K562 (cell line): Measurements from ENCODE around the gene LSS. TPM values are rescaled to one million over a fixed set of nuclear protein-coding genes. Genes with fewer than 3 reads are reported as not detected.

Experiments used
- CHD7 ChIP-seq: fragments of 200-600 bp; sonication (generic); IDR thresholded peaks from one replicate; pipeline ENCODE4 v1.6.1; 2012; ENCODE audit warnings: mild to moderate bottlenecking, low read depth, low read length, inconsistent platforms
- CREB1 ChIP-seq, 2 experiments: sonication (generic) in 1 of 2; formaldehyde crosslinking in 1 of 2; IDR thresholded peaks; 2 replicates each; pipeline versions ENCODE4 v1.6.1 to v1.8.0; 2012 to 2022; ENCODE audit warnings: inconsistent platforms in 1 of 2, mild to moderate bottlenecking in 1 of 2, missing genetic modification reagents in 1 of 2, moderate library complexity in 1 of 2
- HNRNPL ChIP-seq: fragments of 200-400 bp; formaldehyde crosslinking; IDR thresholded peaks from 2 replicates; pipeline ENCODE4 v1.6.1; 2017; ENCODE audit warnings: low read depth, mild to moderate bottlenecking, low read length
- NCOA4 ChIP-seq: fragments of 450-650 bp; IDR thresholded peaks from 2 replicates; pipeline ENCODE4 v1.6.1; 2018; ENCODE audit warnings: mild to moderate bottlenecking; ENCODE audit not compliant: partially characterized antibody
- THRAP3 ChIP-seq: fragments of 450-650 bp; IDR thresholded peaks from 2 replicates; pipeline ENCODE4 v1.6.1; 2016; ENCODE audit warnings: mild to moderate bottlenecking, inconsistent platforms, borderline replicate concordance
- YBX1 ChIP-seq: fragments of 450-650 bp; IDR thresholded peaks from 2 replicates; pipeline ENCODE4 v1.7.1; 2016; ENCODE audit warnings: mild to moderate bottlenecking
- ZNF395 ChIP-seq: fragments of 200-800 bp; sonication (Bioruptor generic); IDR thresholded peaks from 2 replicates; pipeline ENCODE4 v1.6.1; 2017; ENCODE audit warnings: missing genetic modification characterization, missing compliant biosample characterization
- ZNF589 ChIP-seq: fragments of 200-800 bp; sonication (Bioruptor generic); IDR thresholded peaks from 2 replicates; pipeline ENCODE4 v1.6.1; 2016; ENCODE audit warnings: low read depth, missing genetic modification characterization, missing compliant biosample characterization
- polyA plus RNA-seq, 8 experiments: library from polyadenylated mRNA; depleted of rRNA in 4 of 8; stranded (reverse) in 5 of 8; unstranded in 3 of 8; fragments of >200 nt; fragmentation: Nextera tagmentation in 2 of 8; fragmentation: Illumina TruSeq in 1 of 8; extraction: Ambion mirVana in 2 of 8; extraction: Trizol in 1 of 8; gene quantifications; 2 replicates each; pipeline versions ENCODE4 v1.2.1 to v1.2.3, GENCODE V29; 2011 to 2014; ENCODE audit warnings: inconsistent platforms in 1 of 8, missing spikeins in 1 of 8
- total RNA-seq, 7 experiments: library from RNA; depleted of rRNA in 6 of 7; stranded (reverse); fragments of >200 nt in 6 of 7; fragmentation: Illumina TruSeq in 2 of 7; extraction: Trizol in 2 of 7; gene quantifications; 2 replicates each; pipeline versions ENCODE4 v1.2.1 to v1.2.3, GENCODE V29; 2011 to 2021; ENCODE audit warnings: low replicate concordance in 1 of 7
- TF ChIP-seq, protein P1 (sequence below): fragments of 450-650 bp; IDR thresholded peaks from 2 replicates; pipeline ENCODE4 v1.6.1; 2018; ENCODE audit warnings: mild to moderate bottlenecking, low read depth; ENCODE audit not compliant: partially characterized antibody

The LSS gene
- total and polyA plus RNA-seq, 9 of the 15 experiments (the other 6 are each of a cell fraction or from before 2014, with no cell fraction given), result 2.2 to 89.5 (median 37.4) TPM

GRCh38 chr21:46184625-46185555 lies 43.7 kb downstream of the LSS start (continued):
- no peak for TF ChIP-seq CHD7
- TF ChIP-seq ZNF395 (CRISPR knock-in tag), result no peak
- no peak for TF ChIP-seq YBX1
- peak; percentile 70; the same call in 1 of the 2 replicates for TF ChIP-seq HNRNPL
- no peak; the same call in 1 of the 2 replicates for TF ChIP-seq CREB1 (IDR thresholded peaks at IDR 0.05)
- TF ChIP-seq CREB1 (CRISPR knock-in tag; IDR thresholded peaks at IDR 0.05), result peak; percentile 87
- TF ChIP-seq THRAP3, result no peak
- no peak for TF ChIP-seq NCOA4
- TF ChIP-seq ZNF589 (CRISPR knock-in tag), result 0 out of 2 replicates have a peak, but pooled peaks have one; percentile 24
- TF ChIP-seq, protein P1, sequence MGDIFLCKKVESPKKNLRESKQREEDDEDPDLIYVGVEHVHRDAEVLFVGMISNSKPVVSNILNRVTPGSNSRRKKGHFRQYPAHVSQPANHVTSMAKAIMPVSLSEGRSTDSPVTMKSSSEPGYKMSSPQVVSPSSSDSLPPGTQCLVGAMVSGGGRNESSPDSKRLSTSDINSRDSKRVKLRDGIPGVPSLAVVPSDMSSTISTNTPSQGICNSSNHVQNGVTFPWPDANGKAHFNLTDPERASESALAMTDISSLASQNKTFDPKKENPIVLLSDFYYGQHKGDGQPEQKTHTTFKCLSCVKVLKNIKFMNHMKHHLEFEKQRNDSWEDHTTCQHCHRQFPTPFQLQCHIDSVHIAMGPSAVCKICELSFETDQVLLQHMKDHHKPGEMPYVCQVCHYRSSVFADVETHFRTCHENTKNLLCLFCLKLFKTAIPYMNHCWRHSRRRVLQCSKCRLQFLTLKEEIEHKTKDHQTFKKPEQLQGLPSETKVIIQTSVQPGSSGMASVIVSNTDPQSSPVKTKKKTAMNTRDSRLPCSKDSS, result no peak
